Adrenal gland (tissue), 5 donors: ENCODE data around the gene TM9SF4.

Experiments
- CTCF ChIP-seq, 6 experiments: fragments of 450-650 bp in 4 of 6; fragments of 200-600 bp in 2 of 6; sonication (generic) in 1 of 6; IDR thresholded peaks; 1 replicate in 5 of 6; 2 replicates in 1 of 6; pipeline versions ENCODE4 v1.5.1 to v1.8.0; 2016 to 2021; ENCODE audit warnings: antibody characterized with exemption in 6 of 6, mild to moderate bottlenecking in 2 of 6, moderate library complexity in 1 of 6
- POLR2A ChIP-seq, 2 donors: fragments of 450-650 bp; IDR thresholded peaks; one replicate each; pipeline ENCODE4 v1.6.1; 2017; ENCODE audit warnings: antibody characterized with exemption in 2 of 2, mild to moderate bottlenecking in 2 of 2, moderate library complexity in 1 of 2
- donor health status: DM: no; HTN: no; CAD: no.

DNA sequence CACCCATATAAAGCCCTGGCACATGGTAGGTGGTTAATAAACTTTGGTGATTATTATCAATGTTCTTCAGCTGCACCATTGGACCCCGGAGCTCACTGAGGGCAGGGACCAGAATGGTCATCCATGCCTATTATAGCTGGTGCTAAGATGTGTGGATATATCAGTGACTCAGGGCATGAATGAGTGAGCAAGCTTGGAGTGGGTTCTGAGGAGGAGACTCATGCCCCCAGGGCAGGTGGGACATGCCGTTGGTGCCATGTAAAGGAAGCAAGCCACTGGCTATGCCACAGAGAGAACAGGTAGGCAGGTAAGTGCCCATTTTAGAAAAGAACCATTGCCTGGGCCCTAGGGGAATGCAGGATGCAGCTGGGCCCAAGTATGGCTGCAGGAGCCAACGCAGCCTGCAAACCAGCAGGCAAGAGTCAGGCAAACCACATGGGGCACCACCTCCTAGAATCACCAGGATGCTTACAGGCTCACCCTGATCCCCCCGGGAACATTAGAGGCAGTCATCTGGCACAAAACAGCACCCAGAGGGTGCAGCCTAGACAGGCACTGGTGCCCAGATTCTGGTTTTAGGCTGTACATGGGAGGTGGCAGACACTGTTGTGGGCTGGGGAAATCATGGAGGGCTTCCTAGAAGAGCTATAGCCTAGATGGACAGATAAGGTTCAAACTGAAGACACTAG lies 74.6 kb downstream of the TM9SF4 start:
- TF ChIP-seq POLR2A (IDR thresholded peaks at IDR 0.05) (no peak), CTCF (IDR thresholded peaks at IDR 0.05) (no peak)
